ENCODE measurements around the gene TMEM150B.

The TMEM150B gene

GRCh38 chr19:55354698-55355212 is 29.6 kb upstream of the TMEM150B start, which contains the start of gene COX6B2:
COX6B2 (minus strand) TSS chr19:55354719; CDS start chr19:55354521, 198 bp downstream.
- no peak for DNase-seq

DNA sequence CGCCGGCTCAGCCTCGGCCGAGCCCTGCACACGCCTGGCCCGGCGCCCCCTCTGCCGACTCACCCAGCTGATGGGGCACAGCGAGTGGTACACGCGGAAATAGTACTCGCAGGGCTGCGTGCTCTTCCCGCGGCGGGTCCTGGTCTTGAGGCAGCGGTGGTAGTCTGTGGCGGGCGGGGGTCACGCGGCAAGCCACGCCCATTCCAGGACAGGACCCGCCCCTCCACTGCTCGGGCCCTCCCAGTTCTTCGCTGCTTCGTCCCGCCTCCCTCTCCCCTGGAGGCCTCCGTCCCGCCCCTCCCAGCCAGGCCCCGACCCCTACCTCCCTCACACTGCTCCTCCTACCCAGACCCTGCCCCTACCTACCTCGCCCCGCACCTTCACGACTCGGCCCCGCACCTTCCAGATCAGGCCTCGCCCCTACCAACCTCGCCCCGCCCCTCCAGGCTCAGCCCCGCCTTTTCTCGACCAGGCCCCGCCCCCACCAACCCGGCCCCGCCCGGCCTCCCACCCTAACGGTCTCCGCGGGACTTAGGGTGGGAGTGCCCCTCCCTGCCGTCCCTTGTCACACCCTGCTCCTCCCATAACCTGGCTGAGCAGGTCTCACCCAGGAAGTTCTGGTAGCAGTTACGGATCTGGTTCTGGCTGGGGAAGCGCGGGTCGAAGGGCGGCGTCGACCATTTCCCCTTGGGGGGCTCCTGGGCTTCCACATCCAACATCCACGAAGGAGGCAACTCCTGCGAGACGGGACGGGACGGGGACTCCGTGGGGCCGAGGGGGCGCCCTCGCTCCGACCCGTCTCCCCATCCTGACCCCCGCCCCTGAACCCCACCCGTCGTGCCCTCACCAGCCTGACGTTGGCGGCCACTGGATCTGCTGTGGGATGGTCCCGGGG is 28.9 kb upstream of the TMEM150B start:
- DNase-seq = no peak

DNA sequence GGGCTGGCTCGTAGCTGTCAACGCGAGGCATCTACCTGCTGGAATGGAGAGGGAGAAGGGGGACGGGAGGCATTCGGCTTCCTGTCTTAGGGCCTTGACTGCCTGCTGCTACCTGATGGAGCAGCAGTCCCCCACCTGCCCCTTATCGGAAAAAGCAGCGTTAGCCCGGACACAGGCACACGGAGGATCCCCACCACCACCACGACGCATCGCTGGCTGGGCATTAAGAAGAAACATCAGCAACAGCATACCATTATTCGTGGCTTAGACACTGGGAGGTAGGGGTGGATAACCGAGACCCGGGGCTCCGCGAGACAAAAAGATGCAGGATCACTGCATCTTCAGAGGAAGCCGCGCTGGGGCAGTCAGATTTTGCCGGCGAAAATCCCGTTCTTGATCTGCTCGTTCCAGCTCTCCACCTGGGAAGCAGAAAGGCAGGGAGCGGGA is 28.2 kb upstream of the TMEM150B start:
- no peak for DNase-seq

DNA sequence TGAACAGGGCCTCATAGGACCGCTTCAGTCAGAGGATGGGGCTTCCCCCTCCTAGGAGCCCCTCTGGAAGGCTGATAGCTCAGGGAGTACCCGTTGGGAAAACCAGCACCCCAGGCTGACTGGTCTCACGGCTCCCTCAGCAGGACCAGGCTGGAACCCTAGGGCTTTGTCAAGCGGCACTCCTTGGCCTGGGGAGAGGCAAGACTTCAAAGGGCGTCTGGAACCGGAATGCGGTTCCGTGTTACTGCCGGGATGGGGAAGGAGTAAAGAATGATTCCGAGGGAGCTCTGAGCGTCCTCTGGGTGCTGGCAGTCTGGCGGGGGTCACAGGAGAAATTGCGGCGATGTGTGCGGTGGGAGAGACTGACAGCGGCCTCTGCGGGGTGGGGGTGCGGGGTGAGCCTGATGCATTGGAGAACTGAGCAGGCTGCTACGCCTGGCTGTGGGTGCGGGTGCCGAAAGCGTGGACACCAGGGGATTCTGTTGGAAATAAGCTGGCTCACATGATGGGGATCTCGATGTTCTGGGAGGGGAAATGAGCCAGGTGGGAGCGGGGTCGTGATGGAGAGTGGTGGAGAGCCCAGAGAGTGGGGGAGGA is 27.5 kb upstream of the TMEM150B start:
- DNase-seq = no peak

GRCh38 chr19:55352040-55352439 is 26.9 kb upstream of the TMEM150B start:
- no peak for DNase-seq

- DNase-seq = no peak
These were observed 25.6 kb upstream of the TMEM150B start for GRCh38 chr19:55350620-55351315.

- no peak for DNase-seq
These were observed 23.3 kb upstream of the TMEM150B start for GRCh38 chr19:55348317-55349034.

DNA sequence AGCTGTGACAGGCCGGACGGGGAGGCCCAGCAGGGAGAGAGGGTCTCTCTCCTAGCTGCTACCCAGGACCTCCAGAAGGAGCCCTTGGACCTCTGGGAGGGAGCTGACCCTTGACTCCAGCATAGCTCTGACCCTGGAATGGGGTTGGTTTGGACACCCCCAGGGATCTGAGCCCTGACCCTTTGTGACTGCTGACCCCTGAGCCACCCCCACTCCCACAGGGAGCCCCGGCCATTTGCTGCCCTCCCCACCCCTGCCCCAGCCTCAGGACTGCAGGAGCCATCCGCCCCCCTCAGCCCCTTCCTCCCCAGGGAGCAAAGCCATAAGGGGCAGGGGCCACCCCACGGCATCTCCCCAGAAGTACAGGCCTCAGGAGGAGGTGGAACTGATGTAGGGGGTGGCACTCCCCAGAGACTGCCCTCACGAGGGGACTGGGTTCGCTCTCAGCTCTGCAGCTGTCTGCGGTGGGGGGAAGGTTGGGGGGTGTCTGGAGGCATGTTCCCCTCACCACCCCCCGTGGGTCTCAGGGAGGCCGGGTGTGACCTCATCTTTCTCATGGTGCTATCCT is 22.4 kb upstream of the TMEM150B start:
- DNase-seq = no peak

DNA sequence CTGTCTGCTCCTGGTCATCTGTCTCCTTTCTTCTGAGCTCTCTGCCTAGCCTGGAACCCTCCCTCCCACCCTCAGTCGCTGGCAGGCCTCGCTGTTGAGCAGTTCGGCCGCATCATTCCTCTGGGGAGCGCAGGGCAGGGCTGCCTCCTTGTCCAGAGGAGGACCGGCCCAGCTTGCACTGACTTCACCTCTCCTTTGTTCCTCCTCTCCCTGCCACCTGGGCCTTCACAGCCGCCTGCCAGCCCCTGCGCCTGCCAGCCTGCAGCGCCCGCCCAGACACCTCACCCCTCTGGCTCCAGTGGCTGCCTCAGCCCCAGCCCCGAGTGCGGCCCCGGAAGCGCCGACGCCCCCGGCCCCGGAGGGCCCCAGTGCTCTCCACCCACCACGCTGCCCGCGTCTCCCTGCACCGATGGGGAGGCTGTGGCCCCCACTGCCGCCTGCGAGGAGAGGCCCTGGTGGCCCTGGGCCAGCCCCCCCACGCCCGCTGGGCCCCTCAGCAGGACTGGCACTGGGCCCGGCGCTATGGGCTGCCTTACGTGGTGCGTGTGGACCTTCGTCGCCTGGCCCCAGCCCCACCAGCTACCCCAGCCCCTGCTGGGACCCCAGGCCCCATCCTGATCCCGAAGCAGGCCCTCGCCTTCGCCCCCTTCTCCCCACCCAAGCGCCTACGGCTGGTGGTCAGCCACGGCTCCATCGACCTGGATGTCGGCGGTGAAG is 21.7 kb upstream of the TMEM150B start:
- no peak for DNase-seq

GRCh38 chr19:55345818-55346724 is 20.9 kb upstream of the TMEM150B start:
- no peak for DNase-seq

DNA sequence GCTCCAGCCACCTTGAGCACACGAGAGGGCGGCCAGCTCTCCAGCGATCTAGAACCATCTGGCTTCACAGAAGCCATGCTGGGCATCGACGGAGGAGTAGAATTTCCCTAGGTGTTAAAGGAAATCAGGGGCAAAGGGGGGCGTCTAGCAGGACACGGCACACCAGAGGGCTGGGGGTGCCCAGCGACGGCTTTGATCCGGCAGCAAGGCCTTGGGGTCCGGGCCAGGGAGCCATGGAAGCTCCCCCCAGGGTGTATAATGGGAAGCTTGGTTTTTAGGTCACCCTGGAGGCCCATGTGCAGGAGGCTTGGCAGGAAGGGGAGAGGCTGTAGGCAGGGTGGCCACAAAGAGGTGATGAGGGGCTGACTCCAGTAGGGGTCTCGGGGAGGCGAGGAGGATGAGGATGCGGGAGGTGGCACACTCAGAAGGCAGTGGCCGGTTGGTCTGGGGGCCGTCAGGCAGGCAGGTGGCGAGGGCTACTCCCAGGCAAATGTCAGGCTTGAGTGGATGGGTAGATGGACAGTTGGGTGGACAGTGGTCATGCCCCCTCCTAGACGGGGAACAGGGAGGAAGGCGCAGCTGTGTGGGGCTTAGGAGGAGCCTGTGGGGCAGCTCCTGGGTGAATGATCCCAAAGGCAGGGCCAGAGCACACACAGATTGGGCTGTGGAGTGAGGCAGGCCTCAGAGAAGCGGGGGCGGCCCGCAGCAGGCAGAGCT is 20.1 kb upstream of the TMEM150B start:
- no peak for DNase-seq

- DNase-seq = no peak
These were observed 19.3 kb upstream of the TMEM150B start for GRCh38 chr19:55344444-55344843.

GRCh38 chr19:55341595-55342531 is 16.7 kb upstream of the TMEM150B start:
- DNase-seq = no peak

GRCh38 chr19:55341171-55341588 is 16.0 kb upstream of the TMEM150B start:
- DNase-seq = no peak

GRCh38 chr19:55340784-55341147 is 15.6 kb upstream of the TMEM150B start:
- DNase-seq = no peak

DNA sequence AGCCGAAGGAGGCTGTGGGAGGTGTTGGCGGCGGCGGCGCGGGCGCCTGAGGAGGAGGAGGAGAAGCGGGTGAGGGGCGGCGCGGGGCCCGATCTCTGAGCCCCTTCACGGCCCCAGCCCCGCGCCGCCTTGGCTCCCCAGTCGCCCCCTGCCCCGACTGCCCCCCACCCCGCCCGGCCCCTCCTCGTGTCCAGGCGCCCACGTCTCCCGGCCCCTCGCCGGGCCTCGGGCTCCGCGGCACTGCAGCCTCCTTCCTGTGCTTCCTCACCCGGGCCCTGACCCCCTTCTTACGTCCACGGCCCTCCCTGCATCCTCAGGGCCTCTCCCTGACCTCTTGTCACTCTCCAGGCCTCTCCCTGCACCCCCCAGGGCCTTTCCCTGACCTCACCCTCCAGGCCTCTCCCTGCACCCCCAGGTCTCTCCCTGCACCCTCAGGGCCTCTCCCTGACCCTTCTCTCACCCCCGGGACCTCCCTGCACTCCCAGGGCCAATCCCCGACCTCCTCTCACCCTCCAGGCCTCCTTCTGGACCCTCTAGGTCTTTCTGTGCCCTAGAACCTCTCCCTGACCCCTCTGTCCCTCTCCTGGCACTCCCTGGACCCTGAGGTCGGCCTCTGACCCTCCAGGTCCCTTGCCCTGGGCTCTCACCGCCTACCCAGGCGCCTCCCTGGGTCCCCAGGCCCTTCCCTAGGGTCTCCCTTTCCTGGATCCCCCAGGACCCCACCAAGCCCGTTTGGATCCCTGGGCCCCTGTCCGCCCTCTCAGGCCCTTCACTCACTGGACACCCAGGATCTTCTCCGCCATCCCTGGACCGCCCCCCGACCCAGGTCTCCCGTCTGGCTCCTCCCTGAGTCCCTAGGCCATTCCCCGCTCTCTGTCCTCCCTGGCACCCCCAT is 15.0 kb upstream of the TMEM150B start:
- no peak for DNase-seq

- DNase-seq = peak; percentile 100
These were observed 14.2 kb upstream of the TMEM150B start, which contains the start of gene KMT5C for GRCh38 chr19:55339105-55339888. KMT5C (plus strand) TSS chr19:55339876; CDS start chr19:55341937, 2,061 bp downstream.

Measured in GF-D8 (cell line).